Effector memory CD4-positive, alpha-beta T cell (primary cell): ENCODE measurements around the gene ASTN2.

Experiments used
- DNase-seq, 3 donors: peaks; one replicate each; pipeline ENCODE4 v3.0.0-alpha.2; 2020
- H3K27ac ChIP-seq: 2 replicates; pipeline ENCODE4 v1.7.0; 2013; ENCODE audit warnings: mild to moderate bottlenecking, low read length, moderate library complexity; ENCODE audit not compliant: insufficient read depth, poor library complexity, severe bottlenecking
- H3K27me3 ChIP-seq: replicated peaks from 2 replicates; pipeline ENCODE4 v1.7.0; 2013; ENCODE audit warnings: mild to moderate bottlenecking, low read length; ENCODE audit not compliant: insufficient read depth, control insufficient read depth, poor library complexity, severe bottlenecking
- H3K36me3 ChIP-seq: 2 replicates; pipeline ENCODE4 v1.7.0; 2013; ENCODE audit warnings: mild to moderate bottlenecking, low read length, moderate library complexity; ENCODE audit not compliant: control insufficient read depth, insufficient read depth
- H3K4me1 ChIP-seq: 2 replicates; pipeline ENCODE4 v1.7.0; 2013; ENCODE audit warnings: low read length, mild to moderate bottlenecking; ENCODE audit not compliant: control insufficient read depth, insufficient read depth, poor library complexity, severe bottlenecking
- H3K4me3 ChIP-seq: 2 replicates; pipeline ENCODE4 v1.7.0; 2013; ENCODE audit warnings: low read length, low read depth, mild to moderate bottlenecking; ENCODE audit not compliant: insufficient read depth, poor library complexity, severe bottlenecking
- H3K9me3 ChIP-seq: 2 replicates; pipeline ENCODE4 v1.7.0; 2013; ENCODE audit warnings: mild to moderate bottlenecking, low read length, moderate library complexity; ENCODE audit not compliant: control insufficient read depth

ASTN2 gene

DNA sequence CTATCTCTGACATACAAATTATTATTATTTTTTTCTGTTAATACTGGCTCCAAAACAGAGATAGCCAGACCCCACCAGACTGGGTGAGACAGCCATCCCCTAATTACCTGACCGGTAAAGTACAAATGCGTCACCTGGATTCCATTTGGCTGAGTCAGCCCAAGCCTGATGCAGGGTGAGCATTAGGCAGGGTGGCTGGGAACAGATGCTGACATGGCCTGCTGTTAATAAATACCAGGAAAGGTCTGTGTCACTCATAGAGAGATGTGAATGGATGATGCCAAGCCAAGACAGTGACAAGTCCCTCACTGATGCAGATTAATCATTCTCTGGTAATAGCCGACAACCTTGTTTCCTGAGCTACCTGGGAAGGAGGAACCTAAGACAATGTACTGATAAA, 544.3 kb downstream of the ASTN2 start:
- Histone ChIP-seq H3K27ac (no peak overlapping the region), H3K4me1 (no peaks in the 10 kb centered on the region), H3K4me3 (no peak overlapping the region), H3K27me3 (no peaks in the 10 kb centered on the region), H3K36me3 (no peaks in the 10 kb centered on the region), H3K9me3 (no peaks in the 10 kb centered on the region)
- DNase-seq: no peak

DNA sequence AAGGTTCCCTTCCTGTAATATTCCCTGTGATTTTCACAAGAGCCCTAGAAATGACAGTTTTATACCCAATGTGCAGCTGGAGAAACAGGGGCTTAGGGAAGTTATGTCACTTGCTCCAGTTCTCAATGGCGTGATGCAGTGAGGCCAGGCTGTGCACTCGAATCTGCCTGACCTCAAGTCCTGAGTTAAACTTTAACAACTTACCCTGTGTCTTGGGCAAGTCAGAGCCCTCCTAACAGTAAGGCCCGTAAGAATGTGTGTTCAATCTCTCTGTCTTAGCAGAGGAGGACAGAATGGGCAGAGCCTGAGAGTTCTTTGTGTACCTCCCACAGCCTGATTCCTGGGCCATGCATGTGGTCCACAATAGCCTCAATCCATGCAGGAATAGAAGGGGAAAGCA, 546.7 kb downstream of the ASTN2 start:
- H3K4me1 ChIP-seq: no peaks in the 10 kb centered on the region
- H3K9me3 ChIP-seq: no peaks in the 10 kb centered on the region
- no peaks in the 10 kb centered on the region for H3K36me3 ChIP-seq
- no peak overlapping the region for H3K27ac ChIP-seq
- DNase-seq: no peak
- H3K27me3 ChIP-seq: no peaks in the 10 kb centered on the region
- no peak overlapping the region for H3K4me3 ChIP-seq

DNA sequence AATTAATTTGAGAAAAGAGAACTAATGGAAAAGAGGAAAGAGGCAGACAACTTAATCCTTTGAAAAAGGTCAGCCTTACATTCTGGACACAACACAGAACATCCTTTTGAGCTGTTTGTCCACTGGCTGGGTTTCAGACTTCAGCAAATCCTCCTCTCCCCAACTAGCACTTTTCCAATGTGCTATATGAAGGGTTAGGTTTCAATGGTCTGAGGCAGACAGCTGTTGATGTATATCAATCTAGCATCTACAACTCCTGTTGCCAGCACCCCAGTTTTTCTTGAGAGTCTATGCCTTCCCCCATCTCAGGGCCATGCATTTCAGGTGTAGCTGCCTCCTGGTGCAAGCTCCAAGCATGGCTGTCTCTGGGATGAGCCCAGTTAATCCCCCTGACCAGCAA, 553.5 kb downstream of the ASTN2 start:
- DNase-seq: no peak
- Histone ChIP-seq H3K27me3 (no peaks in the 10 kb centered on the region), H3K27ac (no peak overlapping the region), H3K9me3 (no peaks in the 10 kb centered on the region), H3K36me3 (no peaks in the 10 kb centered on the region), H3K4me3 (no peak overlapping the region), H3K4me1 (no peaks in the 10 kb centered on the region)

DNA sequence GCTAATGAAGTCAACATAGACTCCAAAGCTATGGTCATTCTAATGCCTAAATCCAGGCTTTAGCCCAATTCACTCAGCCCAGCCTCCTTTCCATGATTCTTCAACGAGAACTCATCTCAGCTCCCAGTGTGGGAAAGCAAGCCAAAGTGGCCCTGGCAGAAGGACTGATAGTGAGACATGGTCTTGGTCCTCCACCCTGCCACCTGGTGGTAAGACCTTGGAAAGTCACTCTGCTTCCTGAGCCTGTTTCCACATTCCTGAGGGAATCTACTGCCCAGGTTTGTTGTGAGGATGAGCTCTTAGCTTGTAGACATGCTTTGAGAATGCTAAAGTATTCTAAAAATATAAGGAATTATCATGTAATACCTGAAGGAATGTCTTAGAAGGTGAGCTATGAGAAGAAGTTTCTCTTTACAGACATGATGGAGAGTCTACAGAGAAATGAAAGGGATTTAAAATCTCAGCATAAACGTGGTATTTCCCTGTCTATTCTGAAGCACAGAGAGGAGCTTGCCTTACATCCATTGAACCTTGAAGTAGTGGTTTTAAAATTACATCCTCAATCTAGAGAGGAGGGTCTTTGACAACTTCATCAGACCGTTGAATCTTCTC, 554.2 kb downstream of the ASTN2 start:
- Histone ChIP-seq H3K27ac (no peak overlapping the region), H3K4me1 (no peaks in the 10 kb centered on the region), H3K27me3 (no peaks in the 10 kb centered on the region), H3K9me3 (no peaks in the 10 kb centered on the region), H3K4me3 (no peak overlapping the region), H3K36me3 (no peaks in the 10 kb centered on the region)
- DNase-seq: no peak

DNA sequence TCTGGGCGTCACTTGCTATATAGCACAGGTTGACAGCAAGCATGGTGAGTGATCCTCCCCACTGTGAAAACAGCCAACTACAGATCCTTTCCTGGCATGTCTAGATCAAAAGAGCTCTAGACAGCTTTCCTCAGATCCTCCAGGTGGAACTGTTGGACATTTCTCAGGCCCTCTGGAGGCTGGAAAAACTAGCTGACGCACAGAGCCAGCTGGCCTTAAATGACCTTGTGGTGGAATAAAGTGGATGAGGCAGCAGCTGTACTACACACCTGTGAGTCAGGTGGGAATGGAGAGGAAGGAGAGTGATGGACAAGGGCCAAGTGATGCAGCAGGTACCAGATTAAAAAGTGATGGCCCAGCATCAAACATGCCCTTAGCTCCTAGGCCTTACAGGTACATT, 555.1 kb downstream of the ASTN2 start:
- H3K4me3 ChIP-seq: no peak overlapping the region
- no peaks in the 10 kb centered on the region for H3K9me3 ChIP-seq
- DNase-seq: no peak
- no peaks in the 10 kb centered on the region for H3K4me1 ChIP-seq
- no peaks in the 10 kb centered on the region for H3K27me3 ChIP-seq
- H3K36me3 ChIP-seq: no peaks in the 10 kb centered on the region
- H3K27ac ChIP-seq: no peak overlapping the region

DNA sequence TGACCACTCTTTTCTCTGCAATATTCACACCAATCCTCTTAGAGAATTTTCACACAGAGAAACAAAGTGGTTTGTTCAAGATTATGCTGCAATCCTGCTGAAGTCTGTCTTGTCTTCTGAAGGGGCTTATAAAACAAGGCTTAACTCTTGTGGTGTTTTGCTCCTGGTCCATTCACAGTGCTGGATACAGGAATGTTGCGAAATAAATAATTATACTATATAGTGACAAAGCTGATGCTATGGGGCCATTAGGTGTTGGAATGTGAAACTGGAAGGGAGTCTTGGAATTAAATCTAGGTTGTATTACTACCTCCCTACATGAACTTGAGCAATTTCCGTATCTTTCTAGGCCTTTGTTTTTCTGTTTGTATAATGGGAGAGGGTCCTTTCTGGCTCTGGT, 557.5 kb downstream of the ASTN2 start:
- Histone ChIP-seq H3K4me3 (no peak overlapping the region), H3K27me3 (no peaks in the 10 kb centered on the region), H3K36me3 (no peaks in the 10 kb centered on the region), H3K9me3 (no peaks in the 10 kb centered on the region), H3K4me1 (no peaks in the 10 kb centered on the region), H3K27ac (no peak overlapping the region)
- no peak for DNase-seq

DNA sequence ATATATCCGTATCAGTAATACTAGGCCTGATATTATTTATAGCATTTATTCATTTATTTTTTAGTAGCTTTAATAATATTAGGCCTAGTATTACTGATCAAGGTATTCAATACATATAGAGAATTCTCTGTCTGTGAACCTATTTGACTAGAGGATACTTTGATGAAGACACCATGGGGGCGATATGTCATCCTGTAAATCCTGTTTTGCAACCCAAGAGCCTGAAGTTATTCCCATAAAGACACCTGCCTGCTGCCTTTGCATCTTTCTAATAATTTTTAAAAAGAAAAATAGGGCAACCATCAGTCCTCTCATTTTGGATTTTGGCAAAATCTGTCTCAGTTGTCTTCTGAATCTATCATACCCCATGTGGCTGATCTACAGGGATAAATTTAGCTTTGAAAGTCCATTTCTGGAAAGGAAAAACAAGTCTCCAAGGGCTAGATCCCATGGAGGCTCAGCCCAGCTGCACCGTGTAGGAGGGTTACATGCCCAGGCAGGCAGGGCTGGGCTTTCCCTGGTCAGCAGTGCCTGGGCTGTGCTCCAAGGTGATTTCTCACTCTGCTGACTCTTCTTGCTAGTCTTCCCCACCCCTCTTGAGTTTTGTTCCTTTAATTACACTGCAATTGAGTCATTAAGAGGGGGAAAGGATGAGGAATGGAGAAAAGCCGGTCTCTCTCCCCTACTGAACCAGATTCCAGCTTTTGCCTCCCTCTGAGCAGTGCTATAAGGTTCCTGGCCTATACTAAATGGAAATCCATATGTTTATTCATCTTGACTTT, 558.8 kb downstream of the ASTN2 start:
- Histone ChIP-seq H3K4me3 (no peak overlapping the region), H3K4me1 (no peaks in the 10 kb centered on the region), H3K36me3 (no peaks in the 10 kb centered on the region), H3K27me3 (no peaks in the 10 kb centered on the region), H3K9me3 (no peaks in the 10 kb centered on the region), H3K27ac (no peak overlapping the region)
- no peak for DNase-seq

DNA sequence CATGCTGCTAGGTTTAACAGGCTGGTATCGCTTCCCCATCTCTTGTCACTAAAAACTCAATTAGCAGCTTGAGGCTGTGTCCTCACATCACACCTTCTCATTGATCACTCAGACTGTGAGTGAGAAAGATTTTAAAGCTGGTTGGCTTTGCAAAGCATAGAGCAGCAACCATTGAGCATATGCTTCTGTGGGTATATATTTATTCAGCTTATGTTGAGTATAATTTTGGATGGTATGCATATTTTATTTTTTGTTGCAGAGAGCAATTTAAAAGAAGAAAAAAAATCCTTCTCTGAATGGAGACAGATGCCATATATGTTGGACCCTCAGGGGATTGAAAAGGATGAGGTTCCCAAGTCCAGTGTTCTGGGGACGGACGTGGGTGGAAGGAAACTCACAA, 565.1 kb downstream of the ASTN2 start:
- Histone ChIP-seq H3K4me1 (no peaks in the 10 kb centered on the region), H3K36me3 (no peaks in the 10 kb centered on the region), H3K4me3 (no peak overlapping the region), H3K27ac (no peak overlapping the region), H3K9me3 (no peaks in the 10 kb centered on the region), H3K27me3 (no peaks in the 10 kb centered on the region)
- DNase-seq: no peak

DNA sequence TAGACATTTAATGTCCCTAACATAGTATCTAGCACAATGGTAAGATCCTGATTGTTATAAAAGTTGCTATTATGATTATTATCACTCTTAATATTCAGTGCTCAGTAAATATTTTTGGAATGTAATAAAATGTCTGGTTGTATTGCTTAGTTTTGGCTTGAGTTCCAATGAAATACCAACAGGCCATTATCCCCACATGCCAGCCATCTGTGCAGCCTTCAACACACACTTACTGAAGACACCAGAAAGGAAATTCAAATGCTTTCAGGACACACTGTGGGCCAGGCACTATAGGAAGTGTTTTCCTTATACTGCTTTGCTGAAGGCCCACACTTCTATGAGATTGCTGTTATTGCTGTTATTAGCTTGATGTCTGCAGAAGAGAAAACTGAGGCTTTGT, 570.2 kb downstream of the ASTN2 start:
- Histone ChIP-seq H3K36me3 (no peaks in the 10 kb centered on the region), H3K9me3 (no peaks in the 10 kb centered on the region), H3K4me3 (no peak overlapping the region), H3K4me1 (no peaks in the 10 kb centered on the region), H3K27me3 (no peaks in the 10 kb centered on the region), H3K27ac (no peak overlapping the region)
- no peak for DNase-seq

DNA sequence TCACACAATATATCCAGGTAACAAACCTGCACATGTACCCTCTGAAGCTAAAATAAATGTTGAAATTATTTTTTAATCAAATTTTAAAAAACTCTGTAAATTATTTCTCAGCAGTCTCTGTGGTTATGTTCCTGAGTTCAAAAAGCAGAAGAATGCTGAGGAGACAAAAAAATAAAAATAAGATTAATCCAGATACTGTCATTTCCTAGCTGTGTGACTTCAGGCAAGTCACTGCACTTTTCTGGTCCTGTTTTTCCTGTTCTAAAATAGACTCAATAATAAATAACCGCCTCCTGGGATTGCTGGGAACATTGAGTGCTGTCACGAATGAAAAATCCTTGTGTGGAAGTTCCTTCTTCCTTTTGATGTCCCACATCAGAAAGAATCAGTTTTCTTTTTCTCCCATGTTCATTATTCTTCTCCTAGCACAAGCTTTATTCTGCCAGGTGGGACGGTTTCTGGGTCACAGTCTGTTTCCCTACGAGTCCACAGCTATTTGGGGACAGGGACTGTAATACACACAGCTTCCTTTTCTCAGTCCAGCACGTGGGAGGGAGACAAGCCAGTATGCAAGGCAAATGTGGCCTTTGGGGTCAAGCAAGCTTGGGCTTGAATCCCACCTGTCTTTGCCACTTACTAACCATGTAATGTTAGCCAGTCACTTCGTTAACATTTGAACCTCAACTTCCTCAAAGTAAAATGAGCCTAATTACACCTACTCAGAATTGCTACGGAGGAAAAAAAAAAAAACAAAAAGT, 570.8 kb downstream of the ASTN2 start:
- no peak overlapping the region for H3K27ac ChIP-seq
- H3K27me3 ChIP-seq: no peaks in the 10 kb centered on the region
- H3K9me3 ChIP-seq: no peaks in the 10 kb centered on the region
- H3K4me1 ChIP-seq: no peaks in the 10 kb centered on the region
- no peak for DNase-seq
- no peaks in the 10 kb centered on the region for H3K36me3 ChIP-seq
- no peak overlapping the region for H3K4me3 ChIP-seq
